ENCODE measurements around the gene ZBED1. TPM values are rescaled to one million over a fixed set of nuclear protein-coding genes. Genes with fewer than 3 reads are reported as not detected.
"Not testable (repeated sequence)": the region's sequence is repeated elsewhere in the genome, so short reads cannot be mapped to it uniquely, and the experiment has no call there.

ZBED1 gene
- total RNA-seq, 1 experiment from 2014 or later = 14.2 TPM

- ChIA-PET CTCF (no interaction called here), POLR2A (ENCODE audit: unreplicated experiment) (no interaction called here)
- intact Hi-C loops (cut with micrococcal nuclease) = no loop called here
- no peaks in the 10 kb centered on the region for H3K9me3 ChIP-seq (ENCODE audit: low read length)
- no peaks in the 10 kb centered on the region for H4K20me1 ChIP-seq (ENCODE audit: low read length)
- H3K4me1 ChIP-seq (ENCODE audit: insufficient read depth, low read length) = no peaks in the 10 kb centered on the region
- no peak overlapping the region for H3K27ac ChIP-seq (ENCODE audit: low read length)
- no peak overlapping the region for H3K4me2 ChIP-seq (ENCODE audit: low read length)
- no peaks in the 10 kb centered on the region for H3K27me3 ChIP-seq (ENCODE audit: low read length)
- H3K9ac ChIP-seq (ENCODE audit: low read length) = no peak overlapping the region
- no peak overlapping the region for H3K4me3 ChIP-seq (ENCODE audit: low read length)
- no TSS peak for BruUV-seq (replicated peaks)
- no peaks in the 10 kb centered on the region for H3K79me2 ChIP-seq (ENCODE audit: low read length)
- ATAC-seq (no peak), DNase-seq (no peak)
- TF ChIP-seq CTCF (conservative IDR thresholded peaks at IDR 0.05; ENCODE audit: low read depth, low read length) = no peak
- no peak for TF ChIP-seq EZH2phosphoT487 (IDR thresholded peaks at IDR 0.05; ENCODE audit: borderline replicate concordance, low read length)
- no peak for TF ChIP-seq EZH2 (IDR thresholded peaks at IDR 0.05; ENCODE audit: low read length, unreplicated experiment)
- no peak overlapping the region for H2AFZ ChIP-seq (ENCODE audit: low read length)
- H3K9me2 ChIP-seq (replicated peaks; ENCODE audit: low read length) = no peaks in the 10 kb centered on the region
- no peaks in the 10 kb centered on the region for H3K36me3 ChIP-seq (ENCODE audit: low read depth, low read length)
- H3F3A ChIP-seq (ENCODE audit: low read length, unreplicated experiment) = no peaks in the 10 kb centered on the region
Measured at GRCh38 chrX:2462780-2463179, 38.0 kb downstream of the ZBED1 start.

- no peak overlapping the region for H3K4me2 ChIP-seq (ENCODE audit: low read length)
- H3K9ac ChIP-seq (ENCODE audit: low read length) = no peak overlapping the region
- no peak overlapping the region for H3K4me3 ChIP-seq (ENCODE audit: low read length)
- no peak overlapping the region for H3K27ac ChIP-seq (ENCODE audit: low read length)
- intact Hi-C loops (cut with micrococcal nuclease) = no loop called here
- no peaks in the 10 kb centered on the region for H3K4me1 ChIP-seq (ENCODE audit: insufficient read depth, low read length)
- TF ChIP-seq EZH2 (IDR thresholded peaks at IDR 0.05; ENCODE audit: low read length, unreplicated experiment) = no peak
- TF ChIP-seq CTCF (conservative IDR thresholded peaks at IDR 0.05; ENCODE audit: low read depth, low read length) = no peak
- no peak for TF ChIP-seq EZH2phosphoT487 (IDR thresholded peaks at IDR 0.05; ENCODE audit: borderline replicate concordance, low read length)
- H3K79me2 ChIP-seq (ENCODE audit: low read length) = no peaks in the 10 kb centered on the region
- CTCF ChIA-PET = no interaction called here
- no peaks in the 10 kb centered on the region for H3K9me2 ChIP-seq (replicated peaks; ENCODE audit: low read length)
- DNase-seq (no peak), ATAC-seq (no peak)
- H3K27me3 ChIP-seq (ENCODE audit: low read length) = no peaks in the 10 kb centered on the region
- POLR2A ChIA-PET (ENCODE audit: unreplicated experiment) = no interaction called here
- no peaks in the 10 kb centered on the region for H3F3A ChIP-seq (ENCODE audit: low read length, unreplicated experiment)
- H3K9me3 ChIP-seq (ENCODE audit: low read length) = no peaks in the 10 kb centered on the region
- H2AFZ ChIP-seq (ENCODE audit: low read length) = no peak overlapping the region
- BruUV-seq (replicated peaks) = no TSS peak
- H4K20me1 ChIP-seq (ENCODE audit: low read length) = no peaks in the 10 kb centered on the region
- no peaks in the 10 kb centered on the region for H3K36me3 ChIP-seq (ENCODE audit: low read depth, low read length)
Measured at GRCh38 chrX:2462074-2462473, 38.7 kb downstream of the ZBED1 start.

GRCh38 chrX:2461711-2462016 is 39.1 kb downstream of the ZBED1 start:
- Histone ChIP-seq H3K9ac (ENCODE audit: low read length) (no peak overlapping the region), H3K36me3 (ENCODE audit: low read depth, low read length) (no peaks in the 10 kb centered on the region), H3K4me3 (ENCODE audit: low read length) (no peak overlapping the region), H3K9me3 (ENCODE audit: low read length) (no peaks in the 10 kb centered on the region), H3K27ac (ENCODE audit: low read length) (no peak overlapping the region), H2AFZ (ENCODE audit: low read length) (no peak overlapping the region), H3F3A (ENCODE audit: low read length, unreplicated experiment) (no peaks in the 10 kb centered on the region), H3K79me2 (ENCODE audit: low read length) (no peaks in the 10 kb centered on the region), H3K4me2 (ENCODE audit: low read length) (no peak overlapping the region), H3K4me1 (ENCODE audit: insufficient read depth, low read length) (no peaks in the 10 kb centered on the region), H3K27me3 (ENCODE audit: low read length) (no peaks in the 10 kb centered on the region), H4K20me1 (ENCODE audit: low read length) (no peaks in the 10 kb centered on the region), H3K9me2 (replicated peaks; ENCODE audit: low read length) (no peaks in the 10 kb centered on the region)
- no peak for TF ChIP-seq EZH2 (IDR thresholded peaks at IDR 0.05; ENCODE audit: low read length, unreplicated experiment)
- no peak for TF ChIP-seq EZH2phosphoT487 (IDR thresholded peaks at IDR 0.05; ENCODE audit: borderline replicate concordance, low read length)
- ChIA-PET CTCF (no interaction called here), POLR2A (ENCODE audit: unreplicated experiment) (no interaction called here)
- intact Hi-C loops (cut with micrococcal nuclease) = no loop called here
- BruUV-seq (replicated peaks) = no TSS peak
- DNase-seq (no peak), ATAC-seq (no peak)

GRCh38 chrX:2460821-2461710 is 39.7 kb downstream of the ZBED1 start:
- not testable (repeated sequence) for H2AFZ ChIP-seq (ENCODE audit: low read length); H3K27ac ChIP-seq (ENCODE audit: low read length)

GRCh38 chrX:2460048-2460447 is 40.7 kb downstream of the ZBED1 start:
- H3K9me3 ChIP-seq (ENCODE audit: low read length); H3K27me3 ChIP-seq (ENCODE audit: low read length); H3K79me2 ChIP-seq (ENCODE audit: low read length); intact Hi-C loops (cut with micrococcal nuclease); ATAC-seq; DNase-seq; BruUV-seq (replicated peaks); POLR2A ChIA-PET (ENCODE audit: unreplicated experiment); H3K4me3 ChIP-seq (ENCODE audit: low read length); CTCF ChIA-PET; H3K4me2 ChIP-seq (ENCODE audit: low read length); H3F3A ChIP-seq (ENCODE audit: low read length, unreplicated experiment); H3K36me3 ChIP-seq (ENCODE audit: low read depth, low read length); H3K9me2 ChIP-seq (replicated peaks; ENCODE audit: low read length); H3K9ac ChIP-seq (ENCODE audit: low read length); H3K27ac ChIP-seq (ENCODE audit: low read length); H3K4me1 ChIP-seq (ENCODE audit: insufficient read depth, low read length); H2AFZ ChIP-seq (ENCODE audit: low read length); H4K20me1 ChIP-seq (ENCODE audit: low read length): not testable (repeated sequence)

More at GRCh38 chrX:2460821-2461710, 39.7 kb downstream of the ZBED1 start:
- H3K79me2 ChIP-seq (ENCODE audit: low read length); H3K9me3 ChIP-seq (ENCODE audit: low read length); H3K9me2 ChIP-seq (replicated peaks; ENCODE audit: low read length); H3K4me2 ChIP-seq (ENCODE audit: low read length); H3K4me3 ChIP-seq (ENCODE audit: low read length); H3K36me3 ChIP-seq (ENCODE audit: low read depth, low read length); POLR2A ChIA-PET (ENCODE audit: unreplicated experiment); H3K27me3 ChIP-seq (ENCODE audit: low read length); H3K4me1 ChIP-seq (ENCODE audit: insufficient read depth, low read length); H3F3A ChIP-seq (ENCODE audit: low read length, unreplicated experiment); ATAC-seq; intact Hi-C loops (cut with micrococcal nuclease); CTCF ChIA-PET; BruUV-seq (replicated peaks); DNase-seq; H4K20me1 ChIP-seq (ENCODE audit: low read length); H3K9ac ChIP-seq (ENCODE audit: low read length): not testable (repeated sequence)
